ENCODE data around the gene CERT1. TPM values are rescaled to one million over a fixed set of nuclear protein-coding genes. Genes with fewer than 3 reads are reported as not detected.
"Not testable (repeated sequence)": the region's sequence is repeated elsewhere in the genome, so short reads cannot be mapped to it uniquely, and the experiment has no call there.

CERT1 gene
- total RNA-seq, 1 donor from 2014 or later = 36.2 TPM

- Mint-ChIP-seq H3K27ac (ENCODE audit: unreplicated experiment) (peak overlapping the region; percentile 99), H3K9me3 (ENCODE audit: low read depth) (no peaks in the 10 kb centered on the region), H3K36me3 (ENCODE audit: low read depth) (no peaks in the 10 kb centered on the region), H3K27me3 (ENCODE audit: low read depth) (no peaks in the 10 kb centered on the region), H3K4me3 (ENCODE audit: unreplicated experiment) (peak overlapping the region; percentile 99), H3K4me1 (ENCODE audit: low read depth) (peaks cover 46% of the 10 kb centered on the region)
- no peak for DNase-seq (ENCODE audit: low spot score)
- no peak for TF ChIP-seq CTCF (IDR thresholded peaks at IDR 0.05)
Observed at GRCh38 chr5:75510417-75510835, 1.0 kb downstream of the CERT1 start.

- Mint-ChIP-seq H3K9me3 (ENCODE audit: low read depth) (no peaks in the 10 kb centered on the region), H3K4me3 (ENCODE audit: unreplicated experiment) (peak overlapping the region; percentile 99), H3K27ac (ENCODE audit: unreplicated experiment) (peak overlapping the region; percentile 99), H3K27me3 (ENCODE audit: low read depth) (no peaks in the 10 kb centered on the region), H3K4me1 (ENCODE audit: low read depth) (peaks cover 46% of the 10 kb centered on the region), H3K36me3 (ENCODE audit: low read depth) (peaks cover 1% of the 10 kb centered on the region)
- no peak for TF ChIP-seq CTCF (IDR thresholded peaks at IDR 0.05)
- DNase-seq (ENCODE audit: low spot score) = no peak
Observed at GRCh38 chr5:75509956-75510355, 1.5 kb downstream of the CERT1 start.

- H3K9me3 Mint-ChIP-seq (ENCODE audit: low read depth) = no peaks in the 10 kb centered on the region
- H3K4me3 Mint-ChIP-seq (ENCODE audit: unreplicated experiment) = peak overlapping the region; percentile 99
- no peak for DNase-seq (ENCODE audit: low spot score)
- peaks cover 1% of the 10 kb centered on the region for H3K36me3 Mint-ChIP-seq (ENCODE audit: low read depth)
- TF ChIP-seq CTCF (IDR thresholded peaks at IDR 0.05) = no peak
- no peaks in the 10 kb centered on the region for H3K27me3 Mint-ChIP-seq (ENCODE audit: low read depth)
- peak overlapping the region; percentile 99 for H3K27ac Mint-ChIP-seq (ENCODE audit: unreplicated experiment)
- H3K4me1 Mint-ChIP-seq (ENCODE audit: low read depth) = peaks cover 46% of the 10 kb centered on the region
Observed at GRCh38 chr5:75509546-75509945, 1.9 kb downstream of the CERT1 start.

- Mint-ChIP-seq H3K9me3 (ENCODE audit: low read depth) (no peaks in the 10 kb centered on the region), H3K36me3 (ENCODE audit: low read depth) (peaks cover 4% of the 10 kb centered on the region), H3K27ac (ENCODE audit: unreplicated experiment) (no peak overlapping the region), H3K4me1 (ENCODE audit: low read depth) (peaks cover 31% of the 10 kb centered on the region), H3K4me3 (ENCODE audit: unreplicated experiment) (no peak overlapping the region), H3K27me3 (ENCODE audit: low read depth) (no peaks in the 10 kb centered on the region)
- no peak for TF ChIP-seq CTCF (IDR thresholded peaks at IDR 0.05)
- DNase-seq (ENCODE audit: low spot score) = no peak
Observed at GRCh38 chr5:75507841-75508240, 3.6 kb downstream of the CERT1 start.

- not testable (repeated sequence) for H3K9me3 Mint-ChIP-seq (ENCODE audit: low read depth); H3K4me3 Mint-ChIP-seq (ENCODE audit: unreplicated experiment); H3K27me3 Mint-ChIP-seq (ENCODE audit: low read depth); H3K36me3 Mint-ChIP-seq (ENCODE audit: low read depth); DNase-seq (ENCODE audit: low spot score)
- Mint-ChIP-seq H3K4me1 (ENCODE audit: low read depth) (peaks cover 23% of the 10 kb centered on the region), H3K27ac (ENCODE audit: unreplicated experiment) (peak overlapping the region; percentile 84)
Observed at GRCh38 chr5:75505112-75505511, 6.3 kb downstream of the CERT1 start.

GRCh38 chr5:75498875-75499274 lies 12.6 kb downstream of the CERT1 start:
- DNase-seq (ENCODE audit: low spot score); H3K9me3 Mint-ChIP-seq (ENCODE audit: low read depth); H3K36me3 Mint-ChIP-seq (ENCODE audit: low read depth); H3K27ac Mint-ChIP-seq (ENCODE audit: unreplicated experiment); H3K4me1 Mint-ChIP-seq (ENCODE audit: low read depth); H3K27me3 Mint-ChIP-seq (ENCODE audit: low read depth); H3K4me3 Mint-ChIP-seq (ENCODE audit: unreplicated experiment): not testable (repeated sequence)

Data from chondrocyte (in vitro differentiated cells).